ENCODE results near the gene EYS. TPM values are rescaled to one million over a fixed set of nuclear protein-coding genes. Genes with fewer than 3 reads are reported as not detected.

EYS gene
- total and polyA plus RNA-seq, 4 donors = 0.08 to 0.63 (median 0.36) TPM

DNA sequence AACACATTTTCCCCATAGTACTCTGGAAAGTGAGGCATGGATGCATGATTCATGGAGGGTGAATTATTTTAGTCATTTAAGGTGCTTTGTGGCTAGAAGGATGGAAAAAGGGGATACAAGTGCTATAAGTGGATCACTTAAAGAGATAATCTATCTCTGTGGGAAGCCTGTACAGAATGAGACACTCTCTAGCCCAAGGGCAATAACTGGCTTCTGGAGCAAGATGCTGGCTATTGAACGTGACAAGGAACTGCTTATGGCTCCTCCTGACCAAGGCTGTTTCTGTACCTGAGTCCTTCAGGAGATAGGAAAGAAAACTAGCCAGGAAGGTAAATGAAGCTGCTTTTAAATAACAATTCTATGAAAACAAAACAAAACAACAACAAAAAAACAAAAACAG lies 590.7 kb downstream of the EYS start:
- Histone ChIP-seq H3K9me3 (ENCODE audit: control insufficient read depth in 4 of 4, low read length in 3 of 4) (no peaks in the 10 kb centered on the region), H3K4me1 (ENCODE audit: control insufficient read depth in 4 of 4, insufficient read depth in 4 of 4, low read length in 3 of 4) (no peaks in the 10 kb centered on the region), H3K27ac (ENCODE audit: low read depth in 1 of 2, low read length in 2 of 2) (no peak overlapping the region), H3K4me3 (ENCODE audit: low read depth in 1 of 3, low read length in 3 of 3) (no peak overlapping the region), H3K27me3 (ENCODE audit: control insufficient read depth in 4 of 4, insufficient read depth in 4 of 4, low read length in 3 of 4) (no peaks in the 10 kb centered on the region), H3K9ac (ENCODE audit: low read depth in 1 of 2, low read length in 2 of 2) (no peak overlapping the region), H3K36me3 (ENCODE audit: control insufficient read depth in 4 of 4, insufficient read depth in 3 of 4, low read depth in 1 of 4, low read length in 3 of 4) (no peaks in the 10 kb centered on the region)
- no peak for TF ChIP-seq TAF1 (conservative IDR thresholded peaks at IDR 0.05)
- TF ChIP-seq, protein P1, sequence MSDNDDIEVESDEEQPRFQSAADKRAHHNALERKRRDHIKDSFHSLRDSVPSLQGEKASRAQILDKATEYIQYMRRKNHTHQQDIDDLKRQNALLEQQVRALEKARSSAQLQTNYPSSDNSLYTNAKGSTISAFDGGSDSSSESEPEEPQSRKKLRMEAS (IDR thresholded peaks at IDR 0.05) = no peak
- TF ChIP-seq, protein P2, sequence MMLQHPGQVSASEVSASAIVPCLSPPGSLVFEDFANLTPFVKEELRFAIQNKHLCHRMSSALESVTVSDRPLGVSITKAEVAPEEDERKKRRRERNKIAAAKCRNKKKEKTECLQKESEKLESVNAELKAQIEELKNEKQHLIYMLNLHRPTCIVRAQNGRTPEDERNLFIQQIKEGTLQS (IDR thresholded peaks at IDR 0.05) = no peak
- no peak for TF ChIP-seq NR2F2 (IDR thresholded peaks at IDR 0.05)
- TF ChIP-seq RAD21 (IDR thresholded peaks at IDR 0.05) = no peak
- TF ChIP-seq EGR1 (IDR thresholded peaks at IDR 0.05; ENCODE audit: low read depth in 2 of 2) = no peak
- no peak for TF ChIP-seq YY1 (IDR thresholded peaks at IDR 0.05)
- TF ChIP-seq, protein P3, sequence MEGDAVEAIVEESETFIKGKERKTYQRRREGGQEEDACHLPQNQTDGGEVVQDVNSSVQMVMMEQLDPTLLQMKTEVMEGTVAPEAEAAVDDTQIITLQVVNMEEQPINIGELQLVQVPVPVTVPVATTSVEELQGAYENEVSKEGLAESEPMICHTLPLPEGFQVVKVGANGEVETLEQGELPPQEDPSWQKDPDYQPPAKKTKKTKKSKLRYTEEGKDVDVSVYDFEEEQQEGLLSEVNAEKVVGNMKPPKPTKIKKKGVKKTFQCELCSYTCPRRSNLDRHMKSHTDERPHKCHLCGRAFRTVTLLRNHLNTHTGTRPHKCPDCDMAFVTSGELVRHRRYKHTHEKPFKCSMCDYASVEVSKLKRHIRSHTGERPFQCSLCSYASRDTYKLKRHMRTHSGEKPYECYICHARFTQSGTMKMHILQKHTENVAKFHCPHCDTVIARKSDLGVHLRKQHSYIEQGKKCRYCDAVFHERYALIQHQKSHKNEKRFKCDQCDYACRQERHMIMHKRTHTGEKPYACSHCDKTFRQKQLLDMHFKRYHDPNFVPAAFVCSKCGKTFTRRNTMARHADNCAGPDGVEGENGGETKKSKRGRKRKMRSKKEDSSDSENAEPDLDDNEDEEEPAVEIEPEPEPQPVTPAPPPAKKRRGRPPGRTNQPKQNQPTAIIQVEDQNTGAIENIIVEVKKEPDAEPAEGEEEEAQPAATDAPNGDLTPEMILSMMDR (IDR thresholded peaks at IDR 0.05; ENCODE audit: low read depth, low read length, missing input control) = no peak
- TF ChIP-seq JUND (IDR thresholded peaks at IDR 0.05) = no peak
- no peak for DNase-seq (ENCODE audit: low spot score)
- 67% methylated on average over 1 of the region's 1 CpG for WGBS

DNA sequence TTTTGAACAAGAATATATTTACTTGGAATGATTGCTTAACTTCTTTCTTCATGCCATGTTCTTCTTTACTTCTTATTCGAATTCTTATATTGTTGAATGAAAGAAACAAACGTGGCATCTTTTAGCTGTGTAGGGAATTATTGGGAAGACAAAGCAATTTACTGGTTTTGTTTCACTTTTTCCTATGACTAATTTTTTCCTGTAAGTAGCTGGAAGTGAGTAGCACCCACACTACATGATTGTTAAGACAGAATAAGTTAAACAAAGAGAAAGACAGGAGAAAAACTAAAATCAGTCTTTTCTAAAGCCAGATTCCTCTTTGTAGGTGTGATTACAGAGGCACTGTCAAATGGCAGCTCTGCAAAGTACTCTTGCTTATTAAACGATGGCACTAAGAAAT lies 593.4 kb downstream of the EYS start:
- Histone ChIP-seq H3K4me3 (ENCODE audit: low read depth in 1 of 3, low read length in 3 of 3) (no peak overlapping the region), H3K9ac (ENCODE audit: low read depth in 1 of 2, low read length in 2 of 2) (no peak overlapping the region), H3K4me1 (ENCODE audit: control insufficient read depth in 4 of 4, insufficient read depth in 4 of 4, low read length in 3 of 4) (no peaks in the 10 kb centered on the region), H3K36me3 (ENCODE audit: control insufficient read depth in 4 of 4, insufficient read depth in 3 of 4, low read depth in 1 of 4, low read length in 3 of 4) (no peaks in the 10 kb centered on the region), H3K27me3 (ENCODE audit: control insufficient read depth in 4 of 4, insufficient read depth in 4 of 4, low read length in 3 of 4) (no peaks in the 10 kb centered on the region), H3K27ac (ENCODE audit: low read depth in 1 of 2, low read length in 2 of 2) (no peak overlapping the region), H3K9me3 (ENCODE audit: control insufficient read depth in 4 of 4, low read length in 3 of 4) (no peaks in the 10 kb centered on the region)
- 51% methylated on average over 3 of the region's 3 CpGs for WGBS
- TF ChIP-seq, protein P4, sequence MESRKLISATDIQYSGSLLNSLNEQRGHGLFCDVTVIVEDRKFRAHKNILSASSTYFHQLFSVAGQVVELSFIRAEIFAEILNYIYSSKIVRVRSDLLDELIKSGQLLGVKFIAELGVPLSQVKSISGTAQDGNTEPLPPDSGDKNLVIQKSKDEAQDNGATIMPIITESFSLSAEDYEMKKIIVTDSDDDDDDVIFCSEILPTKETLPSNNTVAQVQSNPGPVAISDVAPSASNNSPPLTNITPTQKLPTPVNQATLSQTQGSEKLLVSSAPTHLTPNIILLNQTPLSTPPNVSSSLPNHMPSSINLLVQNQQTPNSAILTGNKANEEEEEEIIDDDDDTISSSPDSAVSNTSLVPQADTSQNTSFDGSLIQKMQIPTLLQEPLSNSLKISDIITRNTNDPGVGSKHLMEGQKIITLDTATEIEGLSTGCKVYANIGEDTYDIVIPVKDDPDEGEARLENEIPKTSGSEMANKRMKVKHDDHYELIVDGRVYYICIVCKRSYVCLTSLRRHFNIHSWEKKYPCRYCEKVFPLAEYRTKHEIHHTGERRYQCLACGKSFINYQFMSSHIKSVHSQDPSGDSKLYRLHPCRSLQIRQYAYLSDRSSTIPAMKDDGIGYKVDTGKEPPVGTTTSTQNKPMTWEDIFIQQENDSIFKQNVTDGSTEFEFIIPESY (IDR thresholded peaks at IDR 0.05) = no peak
- TF ChIP-seq, protein P2 (IDR thresholded peaks at IDR 0.05) = no peak
- no peak for TF ChIP-seq EGR1 (IDR thresholded peaks at IDR 0.05; ENCODE audit: low read depth in 2 of 2)
- no peak for TF ChIP-seq RXRA (IDR thresholded peaks at IDR 0.05)
- no peak for TF ChIP-seq HNF4G (IDR thresholded peaks at IDR 0.05)
- TF ChIP-seq, protein P5, sequence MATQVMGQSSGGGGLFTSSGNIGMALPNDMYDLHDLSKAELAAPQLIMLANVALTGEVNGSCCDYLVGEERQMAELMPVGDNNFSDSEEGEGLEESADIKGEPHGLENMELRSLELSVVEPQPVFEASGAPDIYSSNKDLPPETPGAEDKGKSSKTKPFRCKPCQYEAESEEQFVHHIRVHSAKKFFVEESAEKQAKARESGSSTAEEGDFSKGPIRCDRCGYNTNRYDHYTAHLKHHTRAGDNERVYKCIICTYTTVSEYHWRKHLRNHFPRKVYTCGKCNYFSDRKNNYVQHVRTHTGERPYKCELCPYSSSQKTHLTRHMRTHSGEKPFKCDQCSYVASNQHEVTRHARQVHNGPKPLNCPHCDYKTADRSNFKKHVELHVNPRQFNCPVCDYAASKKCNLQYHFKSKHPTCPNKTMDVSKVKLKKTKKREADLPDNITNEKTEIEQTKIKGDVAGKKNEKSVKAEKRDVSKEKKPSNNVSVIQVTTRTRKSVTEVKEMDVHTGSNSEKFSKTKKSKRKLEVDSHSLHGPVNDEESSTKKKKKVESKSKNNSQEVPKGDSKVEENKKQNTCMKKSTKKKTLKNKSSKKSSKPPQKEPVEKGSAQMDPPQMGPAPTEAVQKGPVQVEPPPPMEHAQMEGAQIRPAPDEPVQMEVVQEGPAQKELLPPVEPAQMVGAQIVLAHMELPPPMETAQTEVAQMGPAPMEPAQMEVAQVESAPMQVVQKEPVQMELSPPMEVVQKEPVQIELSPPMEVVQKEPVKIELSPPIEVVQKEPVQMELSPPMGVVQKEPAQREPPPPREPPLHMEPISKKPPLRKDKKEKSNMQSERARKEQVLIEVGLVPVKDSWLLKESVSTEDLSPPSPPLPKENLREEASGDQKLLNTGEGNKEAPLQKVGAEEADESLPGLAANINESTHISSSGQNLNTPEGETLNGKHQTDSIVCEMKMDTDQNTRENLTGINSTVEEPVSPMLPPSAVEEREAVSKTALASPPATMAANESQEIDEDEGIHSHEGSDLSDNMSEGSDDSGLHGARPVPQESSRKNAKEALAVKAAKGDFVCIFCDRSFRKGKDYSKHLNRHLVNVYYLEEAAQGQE (IDR thresholded peaks at IDR 0.05) = no peak
- no peak for TF ChIP-seq FOXA1 (IDR thresholded peaks at IDR 0.05)
- TF ChIP-seq RAD21 (IDR thresholded peaks at IDR 0.05) = no peak
- no peak for TF ChIP-seq HNF4A (conservative IDR thresholded peaks at IDR 0.05)
- DNase-seq (ENCODE audit: low spot score) = no peak
